Smooth muscle cell of the brain vasculature (primary cell): ENCODE measurements around the gene IQGAP2.
A peak's percentile ranks its signal among the peaks of the same experiment; 100 is the strongest.

Source experiments
- DNase-seq: peaks from one replicate; pipeline ENCODE4 v3.0.0-alpha.2; 2012; ENCODE audit warnings: low read depth, low spot score

IQGAP2 gene

DNA sequence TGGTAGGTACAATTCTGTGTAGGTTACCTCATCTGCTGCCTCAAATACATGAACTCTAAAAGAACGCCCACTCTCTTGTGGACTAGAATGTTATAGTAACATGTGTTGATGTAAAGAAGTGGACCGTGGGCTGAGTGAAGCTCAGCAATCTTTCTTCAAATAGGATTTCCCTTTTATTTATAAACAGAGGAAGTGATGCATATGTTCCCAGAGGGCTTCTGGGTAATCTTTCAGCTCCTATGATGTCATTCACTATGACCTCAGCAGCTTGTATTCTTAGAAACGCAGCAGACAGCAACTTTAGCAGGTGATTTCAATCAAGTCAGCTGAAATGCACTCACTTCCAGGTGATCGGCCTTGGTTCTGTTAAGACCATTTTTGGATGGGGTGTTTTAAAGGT, 205.7 kb downstream of the IQGAP2 start:
- no peak for DNase-seq

- DNase-seq: no peak
Measured at GRCh38 chr5:76610196-76610595, 207.1 kb downstream of the IQGAP2 start.

DNA sequence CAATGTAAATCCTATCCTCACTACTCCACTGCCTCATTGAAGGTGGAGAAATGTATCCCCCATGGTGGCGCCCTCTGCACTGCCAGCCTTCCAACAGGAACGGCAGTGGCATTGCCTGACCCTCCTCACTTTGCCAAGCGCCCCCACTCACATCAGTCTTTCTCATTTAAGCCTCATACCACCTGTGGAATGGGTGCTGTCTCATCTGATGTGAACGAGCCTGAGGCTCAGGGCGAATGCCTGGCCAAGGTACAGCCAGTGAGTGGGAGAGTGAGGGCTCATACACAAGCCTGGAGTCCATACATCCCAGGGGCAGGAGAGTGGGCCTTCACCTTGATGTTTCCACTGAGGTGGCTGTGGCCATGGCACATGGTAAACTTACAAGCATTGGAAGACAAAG, 209.9 kb downstream of the IQGAP2 start:
- DNase-seq: no peak

GRCh38 chr5:76615759-76616158, 212.7 kb downstream of the IQGAP2 start:
- no peak for DNase-seq

- DNase-seq: no peak
Measured at GRCh38 chr5:76616206-76616605, 213.1 kb downstream of the IQGAP2 start.

- DNase-seq: no peak
Measured at GRCh38 chr5:76617229-76617628, 214.1 kb downstream of the IQGAP2 start.

- no peak for DNase-seq
Measured at GRCh38 chr5:76617675-76618074, 214.6 kb downstream of the IQGAP2 start.

- DNase-seq: no peak
Measured at GRCh38 chr5:76620166-76620565, 217.1 kb downstream of the IQGAP2 start.

GRCh38 chr5:76622076-76622475, 219.0 kb downstream of the IQGAP2 start:
- no peak for DNase-seq

GRCh38 chr5:76622973-76623596, 220.0 kb downstream of the IQGAP2 start, which contains the start of gene F2RL2:
Gene F2RL2 (minus strand): TSS chr5:76623403. CDS start chr5:76623230, 173 bp downstream.
- no peak for DNase-seq

GRCh38 chr5:76625087-76625815, 222.2 kb downstream of the IQGAP2 start:
- no peak for DNase-seq

DNA sequence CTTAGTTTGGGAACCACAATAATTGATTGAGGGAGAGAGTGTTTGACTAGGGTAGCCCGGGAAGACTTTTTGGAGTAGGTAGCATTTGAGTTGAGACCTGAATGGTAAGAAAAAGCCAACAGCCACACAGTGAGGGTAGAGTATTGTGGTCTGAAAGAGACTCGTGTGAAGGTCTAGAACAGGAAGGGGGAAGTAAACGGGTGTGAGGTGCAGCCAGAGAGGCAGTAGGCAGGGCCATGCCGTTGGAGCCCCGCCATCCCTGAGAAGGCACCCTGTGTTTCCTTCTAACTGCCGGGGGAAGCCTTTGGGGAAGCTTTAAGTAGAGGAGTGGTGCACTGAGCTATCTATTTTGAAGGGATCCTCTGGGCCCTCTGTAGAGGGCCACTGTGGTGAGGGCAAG, 223.7 kb downstream of the IQGAP2 start:
- DNase-seq: no peak

- no peak for DNase-seq
Measured at GRCh38 chr5:76634661-76635060, 231.6 kb downstream of the IQGAP2 start.

DNA sequence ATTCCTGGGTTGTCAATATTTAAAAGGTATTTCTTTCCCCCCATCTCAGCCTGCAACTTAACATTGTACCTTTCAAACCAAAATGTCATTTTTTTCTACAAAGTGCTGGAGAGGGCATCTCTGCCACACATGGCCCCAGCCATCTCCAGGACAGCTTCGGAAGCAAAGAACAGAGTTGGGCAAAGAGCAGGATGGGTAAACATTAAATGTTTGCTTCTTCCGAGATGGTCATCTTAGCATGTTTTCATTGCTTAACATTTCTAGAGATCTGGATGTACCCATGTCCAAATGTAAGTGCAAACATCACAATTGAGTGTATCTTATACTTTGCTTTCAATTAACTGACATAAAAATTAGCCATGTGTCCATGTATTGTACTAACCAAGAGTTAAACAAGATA, 234.4 kb downstream of the IQGAP2 start:
- DNase-seq: no peak

- no peak for DNase-seq
Measured at GRCh38 chr5:76638479-76638878, 235.4 kb downstream of the IQGAP2 start.

- DNase-seq: peak; percentile 62
Measured at GRCh38 chr5:76641514-76642120, 238.5 kb downstream of the IQGAP2 start.

- no peak for DNase-seq
Measured at GRCh38 chr5:76642390-76643040, 239.4 kb downstream of the IQGAP2 start.

DNA sequence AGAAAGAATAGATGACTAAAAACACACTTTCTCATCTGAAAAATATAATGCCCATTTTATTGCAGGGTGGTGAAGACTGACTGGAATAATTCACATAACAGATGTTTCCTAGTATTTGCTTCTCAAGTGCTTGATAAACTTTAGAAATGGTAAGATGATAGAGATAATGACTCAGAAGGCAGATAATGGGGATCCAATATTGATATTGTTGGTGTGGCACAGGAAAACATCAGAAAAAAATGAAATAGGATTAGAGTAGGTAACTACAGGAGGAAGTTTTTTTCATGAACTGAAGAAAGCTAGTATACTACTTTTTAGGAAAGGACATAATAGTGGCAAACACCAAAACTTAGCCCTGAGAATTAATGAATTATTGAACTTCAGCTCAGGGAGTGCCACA, 240.3 kb downstream of the IQGAP2 start:
- DNase-seq: no peak

DNA sequence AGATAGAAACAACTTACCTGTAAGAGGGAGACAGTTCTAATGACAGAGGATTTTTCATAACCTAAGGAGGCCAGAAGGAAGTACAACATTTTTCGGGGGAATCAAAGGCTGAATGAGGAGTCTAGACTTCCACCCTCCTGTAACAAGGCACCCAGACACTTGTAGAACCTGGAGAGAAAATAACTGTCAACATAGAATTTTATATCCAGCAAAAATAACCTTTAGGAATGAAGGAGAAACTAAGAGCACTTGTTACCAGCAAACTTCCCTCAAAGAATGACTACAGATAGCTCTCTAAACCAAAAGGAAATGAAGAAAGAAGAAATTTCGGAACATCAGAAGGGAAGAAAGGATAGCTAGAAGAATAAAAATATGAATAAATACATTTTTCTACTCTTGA, 246.1 kb downstream of the IQGAP2 start:
- DNase-seq: no peak

- DNase-seq: no peak
Measured at GRCh38 chr5:76652809-76653414, 249.8 kb downstream of the IQGAP2 start.

- no peak for DNase-seq
Measured at GRCh38 chr5:76657091-76657490, 254.0 kb downstream of the IQGAP2 start.

GRCh38 chr5:76657683-76658311, 254.7 kb downstream of the IQGAP2 start:
- no peak for DNase-seq
